A673 (cell line): ENCODE measurements around the gene TTC24. TPM values are rescaled to one million over a fixed set of nuclear protein-coding genes. Genes with fewer than 3 reads are reported as not detected.

Source experiments
- BruUV-seq: library from RNA; stranded (reverse); fragments of 400-500 nt; replicated peaks from 2 replicates; lab custom pipeline; 2021; lab: Mats Ljungman, UMichigan
- CTCF ChIA-PET: fragments of 300-600 bp; sonication (Branson Sonifier 250); formaldehyde crosslinking; loops from one replicate; lab custom pipeline; 2022; ENCODE audit warnings: antibody characterized with exemption; lab: Charles Lee
- POLR2A ChIA-PET: fragments of 300-600 bp; sonication (Branson Sonifier 250); formaldehyde crosslinking; loops from one replicate; lab custom pipeline; 2022; ENCODE audit warnings: antibody characterized with exemption; ENCODE audit not compliant: low non-redundant PET; lab: Charles Lee
- DNase-seq: peaks from one replicate; pipeline ENCODE4 v3.0.0-alpha.2; 2015; ENCODE audit warnings: low spot score
- H3K27ac ChIP-seq: fragments of 200-600 bp; sonication (generic); 2 replicates; pipeline ENCODE4 v1.5.1; 2016; ENCODE audit warnings: mixed run types, low read depth, mild to moderate bottlenecking, mixed read lengths, antibody characterized with exemption, low read length; ENCODE audit not compliant: poor library complexity, severe bottlenecking
- H3K27me3 ChIP-seq: fragments of 200-600 bp; sonication (generic); replicated peaks from 2 replicates; pipeline ENCODE4 v1.6.1; 2017; ENCODE audit warnings: mixed run types, low read depth, mild to moderate bottlenecking, mixed read lengths, antibody characterized with exemption, low read length; ENCODE audit not compliant: insufficient read depth, poor library complexity
- H3K36me3 ChIP-seq: fragments of 200-600 bp; sonication (generic); 2 replicates; pipeline ENCODE4 v1.6.1; 2016; ENCODE audit warnings: mixed run types, mild to moderate bottlenecking, mixed read lengths, antibody characterized with exemption, low read length; ENCODE audit not compliant: insufficient read depth, poor library complexity, severe bottlenecking
- H3K4me1 ChIP-seq: fragments of 200-600 bp; sonication (generic); 2 replicates; pipeline ENCODE4 v1.6.1; 2017; ENCODE audit warnings: mixed run types, mild to moderate bottlenecking, mixed read lengths, antibody characterized with exemption, low read length; ENCODE audit not compliant: insufficient read depth, poor library complexity, severe bottlenecking
- H3K4me3 ChIP-seq: fragments of 200-600 bp; sonication (generic); 2 replicates; pipeline ENCODE4 v1.5.1; 2016; ENCODE audit warnings: low read depth, mixed run types, mild to moderate bottlenecking, mixed read lengths, low read length; ENCODE audit not compliant: poor library complexity, severe bottlenecking
- H3K9me3 ChIP-seq: fragments of 200-600 bp; sonication (generic); 2 replicates; pipeline ENCODE4 v1.6.1; 2016; ENCODE audit warnings: mixed run types, low read depth, mild to moderate bottlenecking, mixed read lengths, antibody characterized with exemption, low read length; ENCODE audit not compliant: poor library complexity, severe bottlenecking
- CTCF ChIP-seq: fragments of 300-800, 200-600 bp; sonication (generic); conservative IDR thresholded peaks from 2 replicates; pipeline ENCODE4 v1.5.1; 2017; ENCODE audit warnings: low read depth, mild to moderate bottlenecking, antibody characterized with exemption, low read length, moderate library complexity, mixed read lengths
- EZH2 ChIP-seq: fragments of 200-600 bp; sonication (generic); IDR thresholded peaks from 2 replicates; pipeline ENCODE4 v1.6.1; 2017; ENCODE audit warnings: borderline replicate concordance, low read depth, mild to moderate bottlenecking, mixed read lengths, antibody characterized with exemption, low read length; ENCODE audit not compliant: poor library complexity, severe bottlenecking
- intact Hi-C: fragments of 100-400 bp; cut with micrococcal nuclease; formaldehyde crosslinking; loops from one replicate; pipeline ENCODE4 v1.10.0; 2022; ENCODE audit not compliant: unreplicated experiment
- total RNA-seq: library from RNA; stranded (reverse); gene quantifications from 2 replicates; pipeline ENCODE4 v1.2.3, GENCODE V29; 2021

Gene TTC24
- total RNA-seq, 1 experiment from 2014 or later, result not detected

DNA sequence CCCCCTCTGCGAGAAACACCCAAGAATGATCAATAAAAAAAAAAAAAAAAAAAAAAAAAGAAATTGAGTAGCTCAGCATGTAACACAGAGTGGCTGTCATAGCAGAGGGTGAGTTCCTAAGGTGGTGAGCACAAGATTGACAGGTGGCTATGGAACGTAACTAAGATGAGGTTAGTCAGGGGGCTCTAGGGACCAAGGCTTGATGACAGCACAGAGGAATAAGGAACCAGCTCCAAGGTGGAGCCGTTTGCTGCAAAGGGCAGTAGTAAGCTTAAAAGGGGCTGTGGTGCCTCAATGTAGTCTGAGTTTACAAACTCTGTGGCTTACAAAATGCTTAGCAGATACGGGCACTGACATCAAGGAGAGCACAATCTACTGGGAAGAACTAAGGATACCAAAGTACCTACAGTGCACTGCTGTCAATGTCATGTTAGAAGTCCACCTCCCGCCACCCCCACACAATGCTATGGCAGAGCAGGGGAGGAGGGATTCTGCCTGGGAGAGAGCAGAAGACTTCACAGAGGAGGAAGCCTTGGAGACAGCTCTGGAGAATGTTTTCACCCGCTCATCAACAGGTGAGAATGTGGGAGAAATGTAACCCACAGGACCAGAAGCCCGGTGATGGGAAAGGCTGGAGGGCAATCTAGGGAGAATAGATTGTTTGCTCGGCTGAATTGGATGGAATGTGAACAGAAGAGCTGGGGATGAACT, 20.3 kb upstream of the TTC24 start:
- intact Hi-C loops, result no loop called here
- H3K27ac ChIP-seq, result no peak overlapping the region
- POLR2A ChIA-PET, result no interaction called here
- TF ChIP-seq EZH2 (no peak), CTCF (no peak)
- no peaks in the 10 kb centered on the region for H3K4me1 ChIP-seq
- no peak overlapping the region for H3K4me3 ChIP-seq
- H3K36me3 ChIP-seq, result peaks cover 35% of the 10 kb centered on the region
- no peak for DNase-seq
- CTCF ChIA-PET, result no interaction called here
- no peaks in the 10 kb centered on the region for H3K9me3 ChIP-seq
- no peaks in the 10 kb centered on the region for H3K27me3 ChIP-seq
- BruUV-seq, result no TSS peak

DNA sequence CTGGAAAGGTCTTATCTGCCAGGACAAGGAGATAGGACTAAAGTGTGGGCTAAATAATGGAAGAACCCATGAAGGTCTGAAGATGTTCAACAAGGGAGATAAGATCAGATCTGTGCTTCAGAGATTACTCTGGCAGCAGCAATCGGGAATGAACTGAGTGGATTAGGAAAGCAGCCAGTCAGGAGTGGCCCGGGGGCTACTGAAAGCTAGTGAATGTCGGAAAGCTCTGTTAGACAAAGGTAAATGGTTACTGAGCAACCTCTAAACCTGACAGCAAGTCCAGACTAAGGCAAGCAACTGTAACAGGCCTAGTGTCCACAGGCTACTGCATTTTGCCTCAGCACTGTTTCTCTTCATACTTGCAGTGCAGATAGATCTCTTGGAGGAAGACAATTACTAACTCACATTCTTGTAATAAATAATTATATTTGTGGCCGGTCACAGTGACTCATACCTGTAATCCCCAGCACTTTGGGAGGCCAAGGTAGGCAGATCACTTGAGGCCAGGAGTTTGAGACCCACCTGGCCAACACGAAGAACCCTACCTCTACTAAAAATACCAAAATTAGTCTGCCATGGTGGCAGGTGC, 19.6 kb upstream of the TTC24 start:
- no peak overlapping the region for H3K4me3 ChIP-seq
- TF ChIP-seq CTCF (no peak), EZH2 (no peak)
- ChIA-PET CTCF (no interaction called here), POLR2A (no interaction called here)
- peaks cover 31% of the 10 kb centered on the region for H3K36me3 ChIP-seq
- no peak overlapping the region for H3K27ac ChIP-seq
- H3K27me3 ChIP-seq, result no peaks in the 10 kb centered on the region
- H3K9me3 ChIP-seq, result no peaks in the 10 kb centered on the region
- DNase-seq, result no peak
- H3K4me1 ChIP-seq, result no peaks in the 10 kb centered on the region
- BruUV-seq, result no TSS peak
- intact Hi-C loops, result no loop called here

DNA sequence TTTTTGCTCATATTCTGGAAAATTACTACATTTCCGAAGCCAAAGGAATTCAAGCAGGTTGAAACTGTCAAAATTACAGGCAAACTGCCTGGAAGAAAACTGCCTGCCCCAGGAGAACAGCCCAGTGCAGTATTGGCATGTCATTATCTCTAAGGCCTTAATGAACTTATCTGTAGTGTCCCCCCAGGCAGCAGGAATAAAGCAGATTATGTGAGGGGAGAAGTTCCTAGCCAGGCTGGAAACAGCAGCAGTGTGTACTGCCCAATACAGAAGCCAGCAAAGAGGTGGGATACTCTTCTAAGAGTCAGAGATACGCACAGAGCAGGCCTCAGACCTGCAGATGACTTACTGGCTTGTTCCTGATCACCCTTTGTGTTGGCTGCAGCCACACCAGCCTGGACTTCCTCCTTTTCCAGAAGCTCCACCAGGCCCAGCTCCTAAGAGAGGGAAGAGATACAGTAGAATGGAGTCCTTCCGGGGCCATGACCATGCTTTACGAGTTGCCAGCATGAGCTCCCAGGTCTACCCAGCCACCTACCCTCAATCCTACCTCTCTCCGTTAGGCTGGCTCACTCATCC, 18.8 kb upstream of the TTC24 start:
- ChIA-PET CTCF (no interaction called here), POLR2A (no interaction called here)
- intact Hi-C loops, result no loop called here
- Histone ChIP-seq H3K27ac (no peak overlapping the region), H3K36me3 (peaks cover 34% of the 10 kb centered on the region), H3K27me3 (no peaks in the 10 kb centered on the region), H3K9me3 (no peaks in the 10 kb centered on the region), H3K4me3 (no peak overlapping the region), H3K4me1 (no peaks in the 10 kb centered on the region)
- no peak for TF ChIP-seq EZH2
- no peak for TF ChIP-seq CTCF
- BruUV-seq, result no TSS peak
- no peak for DNase-seq
